Activated CD4-positive, alpha-beta T cell treated with anti-CD3 and anti-CD28 coated beads, Interleukin-2, amount 50 U/mL, for 24 hours (primary cell): ENCODE results near the gene ETV6.
A peak's percentile ranks its signal among the peaks of the same experiment; 100 is the strongest.
"Not testable (repeated sequence)": the region's sequence is repeated elsewhere in the genome, so short reads cannot be mapped to it uniquely, and the experiment has no call there.

Source experiments
- DNase-seq, 2 donors: peaks; one replicate each; pipeline ENCODE4 v3.0.0-alpha.2; 2020; ENCODE audit warnings: low read depth in 1 of 2, low spot score in 1 of 2

ETV6 gene

GRCh38 chr12:11649413-11650285 lies at the start of gene ETV6:
TSS of gene ETV6 (plus strand) at chr12:11649674. CDS start at chr12:11650128, 454 bp downstream.
- DNase-seq, result peak; percentile 70 to 71

GRCh38 chr12:11600199-11600598 lies 49.3 kb upstream of the ETV6 start:
- no peak for DNase-seq

GRCh38 chr12:11601647-11602046 lies 47.8 kb upstream of the ETV6 start:
- no peak for DNase-seq

GRCh38 chr12:11607313-11608081 lies 42.0 kb upstream of the ETV6 start:
- no peak for DNase-seq

- DNase-seq, result no peak
Measured at GRCh38 chr12:11609045-11609444, 40.4 kb upstream of the ETV6 start.

GRCh38 chr12:11615481-11615880 lies 34.0 kb upstream of the ETV6 start:
- DNase-seq, result no peak

- DNase-seq, result no peak
Measured at GRCh38 chr12:11618046-11618445, 31.4 kb upstream of the ETV6 start.

- no peak for DNase-seq
Measured at GRCh38 chr12:11621797-11622423, 27.6 kb upstream of the ETV6 start.

GRCh38 chr12:11622876-11623281 lies 26.6 kb upstream of the ETV6 start:
- DNase-seq, result no peak

GRCh38 chr12:11623382-11623781 lies 26.1 kb upstream of the ETV6 start:
- no peak for DNase-seq

- no peak for DNase-seq
Measured at GRCh38 chr12:11624116-11624515, 25.4 kb upstream of the ETV6 start.

GRCh38 chr12:11627709-11628108 lies 21.8 kb upstream of the ETV6 start:
- not testable (repeated sequence) for DNase-seq

- no peak for DNase-seq
Measured at GRCh38 chr12:11628353-11628752, 21.1 kb upstream of the ETV6 start.

GRCh38 chr12:11630046-11630706 lies 19.3 kb upstream of the ETV6 start:
- no peak for DNase-seq

- DNase-seq, result no peak
Measured at GRCh38 chr12:11631288-11631687, 18.2 kb upstream of the ETV6 start.

- DNase-seq, result not testable (repeated sequence)
Measured at GRCh38 chr12:11631881-11632280, 17.6 kb upstream of the ETV6 start.

GRCh38 chr12:11633968-11634367 lies 15.5 kb upstream of the ETV6 start:
- DNase-seq, result no peak

GRCh38 chr12:11635341-11635740 lies 14.1 kb upstream of the ETV6 start:
- no peak for DNase-seq

GRCh38 chr12:11638315-11638916 lies 11.1 kb upstream of the ETV6 start:
- no peak for DNase-seq

GRCh38 chr12:11639454-11639853 lies 10.0 kb upstream of the ETV6 start:
- no peak for DNase-seq

GRCh38 chr12:11641522-11641921 lies 8.0 kb upstream of the ETV6 start:
- DNase-seq, result no peak
